HepG2 (cell line): ENCODE measurements around the gene CRTC2. TPM values are rescaled to one million over a fixed set of nuclear protein-coding genes. Genes with fewer than 3 reads are reported as not detected.

ENCODE experiments used
- ATF7-NPFF ChIP-seq: sonication (generic); formaldehyde crosslinking; IDR thresholded peaks from 2 replicates; pipeline ENCODE4 v1.8.1; 2023; ENCODE audit warnings: mild to moderate bottlenecking, low read depth, missing genetic modification reagents, moderate library complexity
- DNMT3B ChIP-seq: conservative IDR thresholded peaks from 2 replicates; pipeline ENCODE4 v1.6.1; 2016; ENCODE audit warnings: missing biosample characterization, control low read depth
- FOXC1 ChIP-seq: sonication (generic); formaldehyde crosslinking; IDR thresholded peaks from 2 replicates; pipeline ENCODE4 v1.8.0; 2022; ENCODE audit warnings: mild to moderate bottlenecking, missing genetic modification reagents, borderline replicate concordance
- NFYC ChIP-seq: IDR thresholded peaks from 2 replicates; pipeline ENCODE4 v1.6.1; 2016; ENCODE audit warnings: missing genetic modification reagents, missing compliant biosample characterization
- POLR2A ChIP-seq, 2 experiments: IDR thresholded peaks; 2 replicates each; pipeline ENCODE4 v1.6.1; 2011; ENCODE audit warnings: low read depth in 2 of 2, low read length in 2 of 2, mild to moderate bottlenecking in 1 of 2, moderate library complexity in 1 of 2; ENCODE audit not compliant: insufficient read depth in 1 of 2
- SIX1 ChIP-seq: sonication (generic); formaldehyde crosslinking; IDR thresholded peaks from 2 replicates; pipeline ENCODE4 v1.4.0; 2020; ENCODE audit warnings: missing genetic modification reagents, borderline replicate concordance
- SSRP1 ChIP-seq: IDR thresholded peaks from 2 replicates; pipeline ENCODE4 v1.6.1; 2016; ENCODE audit warnings: control low read depth
- ZNF772 ChIP-seq: sonication (generic); formaldehyde crosslinking; IDR thresholded peaks from 2 replicates; pipeline ENCODE4 v1.5.0; 2020; ENCODE audit warnings: mild to moderate bottlenecking, missing genetic modification reagents
- ZNF790 ChIP-seq: sonication (generic); formaldehyde crosslinking; IDR thresholded peaks from 2 replicates; pipeline ENCODE4 v1.8.0; 2022; ENCODE audit warnings: missing genetic modification reagents, mild to moderate bottlenecking, borderline replicate concordance
- polyA plus RNA-seq, 8 experiments: library from polyadenylated mRNA; depleted of rRNA in 3 of 8; stranded (reverse) in 7 of 8; unstranded in 1 of 8; fragments of >200 nt; fragmentation: Illumina TruSeq in 4 of 8; extraction: Trizol in 4 of 8; gene quantifications; 2 replicates each; pipeline versions ENCODE4 v1.2.1 to v1.2.3, GENCODE V29; 2011 to 2016; ENCODE audit warnings: low read depth in 4 of 8, missing spikeins in 1 of 8, mixed read lengths in 1 of 8; ENCODE audit not compliant: insufficient read depth in 1 of 8
- total RNA-seq, 5 experiments: library from RNA; depleted of rRNA; stranded (reverse); fragments of >200 nt; fragmentation: Illumina TruSeq; extraction: Trizol; gene quantifications; 2 replicates each; pipeline ENCODE4 v1.2.3, GENCODE V29; 2016; ENCODE audit warnings: low read depth in 1 of 5
- TF ChIP-seq, protein P1 (sequence below): sonication (generic); formaldehyde crosslinking; IDR thresholded peaks from 2 replicates; pipeline ENCODE4 v1.5.0; 2020; ENCODE audit warnings: mild to moderate bottlenecking, missing genetic modification reagents
- TF ChIP-seq, protein P2 (sequence below): IDR thresholded peaks from 2 replicates; pipeline ENCODE4 v1.6.1; 2012; ENCODE audit warnings: inconsistent platforms
- TF ChIP-seq, protein P3 (sequence below): sonication (generic); formaldehyde crosslinking; conservative IDR thresholded peaks from 2 replicates; pipeline ENCODE4 v1.4.0; 2020; ENCODE audit warnings: missing genetic modification reagents
- TF ChIP-seq, protein P4 (sequence below): IDR thresholded peaks from 2 replicates; pipeline ENCODE4 v1.6.1; 2012; ENCODE audit warnings: low read depth, low read length, improper control_type of control experiment
- TF ChIP-seq, protein P5 (sequence below): IDR thresholded peaks from 2 replicates; pipeline ENCODE4 v1.6.1; 2016; ENCODE audit warnings: mild to moderate bottlenecking

CRTC2 gene
- total and polyA plus RNA-seq, 2 of the 13 experiments (the other 11 are each of a cell fraction or from before 2014, with no cell fraction given) = 6.1 to 26.7 TPM

DNA sequence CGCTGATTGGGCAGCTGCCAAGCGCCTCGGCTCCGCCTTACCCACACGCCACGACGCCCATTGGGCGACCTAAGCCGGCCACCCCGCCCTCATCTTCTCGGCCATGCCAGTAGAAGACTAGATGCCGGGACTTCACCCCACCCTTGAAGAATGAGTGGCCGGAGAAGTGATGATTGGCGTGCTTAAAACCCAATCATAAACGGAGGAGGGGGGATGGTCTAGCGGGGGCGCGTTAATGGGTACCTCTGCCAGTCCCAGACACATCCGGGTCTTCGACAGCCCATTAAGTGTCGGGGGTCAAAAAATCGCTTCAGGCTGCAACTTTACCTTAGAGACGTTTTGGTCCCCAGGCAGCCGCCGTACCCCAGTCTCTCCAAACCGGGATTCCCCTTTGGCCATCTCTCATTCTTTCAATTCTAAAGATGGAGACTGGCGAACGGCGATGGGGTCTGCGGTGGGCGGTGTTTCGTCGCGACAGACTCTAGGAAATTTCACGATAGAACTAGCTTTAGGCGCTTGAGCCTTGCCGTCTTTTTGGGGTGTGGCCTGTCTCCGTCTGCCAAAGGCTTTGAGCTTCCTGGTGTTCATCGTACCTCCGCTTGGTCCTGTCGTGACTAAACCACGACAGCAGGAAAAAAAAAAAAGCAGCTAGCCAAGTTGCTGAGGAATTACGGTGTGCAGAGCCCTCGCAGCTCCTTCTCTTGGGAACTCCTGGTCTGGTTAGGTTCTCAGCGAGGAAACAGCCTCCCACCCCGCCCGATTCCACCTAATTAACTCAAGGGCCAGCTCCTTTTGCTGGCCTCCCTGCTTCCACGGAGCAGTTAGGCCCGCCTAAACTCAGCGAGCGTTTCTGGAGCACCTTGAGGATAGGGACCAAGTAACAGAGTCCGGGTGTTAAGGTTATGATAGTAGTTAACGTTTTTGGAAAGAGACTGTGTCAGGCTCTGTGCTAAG lies 35.2 kb downstream of the CRTC2 start, which contains the start of gene GATAD2B (continued):
- TF ChIP-seq, protein P1, sequence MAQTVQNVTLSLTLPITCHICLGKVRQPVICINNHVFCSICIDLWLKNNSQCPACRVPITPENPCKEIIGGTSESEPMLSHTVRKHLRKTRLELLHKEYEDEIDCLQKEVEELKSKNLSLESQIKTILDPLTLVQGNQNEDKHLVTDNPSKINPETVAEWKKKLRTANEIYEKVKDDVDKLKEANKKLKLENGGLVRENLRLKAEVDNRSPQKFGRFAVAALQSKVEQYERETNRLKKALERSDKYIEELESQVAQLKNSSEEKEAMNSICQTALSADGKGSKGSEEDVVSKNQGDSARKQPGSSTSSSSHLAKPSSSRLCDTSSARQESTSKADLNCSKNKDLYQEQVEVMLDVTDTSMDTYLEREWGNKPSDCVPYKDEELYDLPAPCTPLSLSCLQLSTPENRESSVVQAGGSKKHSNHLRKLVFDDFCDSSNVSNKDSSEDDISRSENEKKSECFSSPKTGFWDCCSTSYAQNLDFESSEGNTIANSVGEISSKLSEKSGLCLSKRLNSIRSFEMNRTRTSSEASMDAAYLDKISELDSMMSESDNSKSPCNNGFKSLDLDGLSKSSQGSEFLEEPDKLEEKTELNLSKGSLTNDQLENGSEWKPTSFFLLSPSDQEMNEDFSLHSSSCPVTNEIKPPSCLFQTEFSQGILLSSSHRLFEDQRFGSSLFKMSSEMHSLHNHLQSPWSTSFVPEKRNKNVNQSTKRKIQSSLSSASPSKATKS = 0 out of 2 replicates have a peak, but pooled peaks have one; percentile 45
- TF ChIP-seq, protein P2, sequence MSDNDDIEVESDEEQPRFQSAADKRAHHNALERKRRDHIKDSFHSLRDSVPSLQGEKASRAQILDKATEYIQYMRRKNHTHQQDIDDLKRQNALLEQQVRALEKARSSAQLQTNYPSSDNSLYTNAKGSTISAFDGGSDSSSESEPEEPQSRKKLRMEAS = peak; percentile 9; the same call in 1 of the 2 replicates
- TF ChIP-seq, protein P3, sequence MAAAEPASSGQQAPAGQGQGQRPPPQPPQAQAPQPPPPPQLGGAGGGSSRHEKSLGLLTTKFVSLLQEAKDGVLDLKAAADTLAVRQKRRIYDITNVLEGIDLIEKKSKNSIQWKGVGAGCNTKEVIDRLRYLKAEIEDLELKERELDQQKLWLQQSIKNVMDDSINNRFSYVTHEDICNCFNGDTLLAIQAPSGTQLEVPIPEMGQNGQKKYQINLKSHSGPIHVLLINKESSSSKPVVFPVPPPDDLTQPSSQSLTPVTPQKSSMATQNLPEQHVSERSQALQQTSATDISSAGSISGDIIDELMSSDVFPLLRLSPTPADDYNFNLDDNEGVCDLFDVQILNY = no peak
- TF ChIP-seq ATF7-NPFF (0 out of 2 replicates have a peak, but pooled peaks have one; percentile 36), ZNF772 (CRISPR knock-in tag) (peak; percentile 27; the same call in 1 of the 2 replicates), FOXC1 (CRISPR knock-in tag) (peak; percentile 79), SIX1 (CRISPR knock-in tag) (no peak), SSRP1 (CRISPR knock-in tag) (no peak), DNMT3B (peak; percentile 59), NFYC (CRISPR knock-in tag) (peak; percentile 93), POLR2A (IDR thresholded peaks at IDR 0.05; ENCODE audit: insufficient read depth in 1 of 2, low read depth in 2 of 2, low read length in 2 of 2) (peak; percentile 34 to 61; a peak in 2 of 4 replicates), ZNF790 (0 out of 2 replicates have a peak, but pooled peaks have one; percentile 34)
- TF ChIP-seq, protein P4, sequence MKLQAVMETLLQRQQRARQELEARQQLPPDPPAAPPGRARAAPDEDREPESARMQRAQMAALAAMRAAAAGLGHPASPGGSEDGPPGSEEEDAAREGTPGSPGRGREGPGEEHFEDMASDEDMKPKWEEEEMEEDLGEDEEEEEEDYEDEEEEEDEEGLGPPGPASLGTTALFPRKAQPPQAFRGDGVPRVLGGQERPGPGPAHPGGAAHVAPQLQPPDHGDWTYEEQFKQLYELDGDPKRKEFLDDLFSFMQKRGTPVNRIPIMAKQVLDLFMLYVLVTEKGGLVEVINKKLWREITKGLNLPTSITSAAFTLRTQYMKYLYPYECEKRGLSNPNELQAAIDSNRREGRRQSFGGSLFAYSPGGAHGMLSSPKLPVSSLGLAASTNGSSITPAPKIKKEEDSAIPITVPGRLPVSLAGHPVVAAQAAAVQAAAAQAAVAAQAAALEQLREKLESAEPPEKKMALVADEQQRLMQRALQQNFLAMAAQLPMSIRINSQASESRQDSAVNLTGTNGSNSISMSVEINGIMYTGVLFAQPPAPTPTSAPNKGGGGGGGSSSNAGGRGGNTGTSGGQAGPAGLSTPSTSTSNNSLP = no peak
- TF ChIP-seq, protein P5, sequence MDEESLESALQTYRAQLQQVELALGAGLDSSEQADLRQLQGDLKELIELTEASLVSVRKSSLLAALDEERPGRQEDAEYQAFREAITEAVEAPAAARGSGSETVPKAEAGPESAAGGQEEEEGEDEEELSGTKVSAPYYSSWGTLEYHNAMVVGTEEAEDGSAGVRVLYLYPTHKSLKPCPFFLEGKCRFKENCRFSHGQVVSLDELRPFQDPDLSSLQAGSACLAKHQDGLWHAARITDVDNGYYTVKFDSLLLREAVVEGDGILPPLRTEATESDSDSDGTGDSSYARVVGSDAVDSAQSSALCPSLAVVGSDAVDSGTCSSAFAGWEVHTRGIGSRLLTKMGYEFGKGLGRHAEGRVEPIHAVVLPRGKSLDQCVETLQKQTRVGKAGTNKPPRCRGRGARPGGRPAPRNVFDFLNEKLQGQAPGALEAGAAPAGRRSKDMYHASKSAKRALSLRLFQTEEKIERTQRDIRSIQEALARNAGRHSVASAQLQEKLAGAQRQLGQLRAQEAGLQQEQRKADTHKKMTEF (CRISPR knock-in tag) = peak; percentile 64; the same call in 1 of the 2 replicates
